ENCODE measurements around the gene BMF.

- TF ChIP-seq EZH2 (IDR thresholded peaks at IDR 0.05; ENCODE audit: low read length, missing control alignments) (no peak), CTCF (conservative IDR thresholded peaks at IDR 0.05 in 1 of 2, IDR thresholded peaks at IDR 0.05 in 1 of 2; ENCODE audit: low read depth in 1 of 2, low read length in 2 of 2) (no peak)
Observed at GRCh38 chr15:40092979-40093869, 15.5 kb downstream of the BMF start.

All from fibroblast of lung (primary cell).